ENCODE data around the gene SLC27A1.

DNA sequence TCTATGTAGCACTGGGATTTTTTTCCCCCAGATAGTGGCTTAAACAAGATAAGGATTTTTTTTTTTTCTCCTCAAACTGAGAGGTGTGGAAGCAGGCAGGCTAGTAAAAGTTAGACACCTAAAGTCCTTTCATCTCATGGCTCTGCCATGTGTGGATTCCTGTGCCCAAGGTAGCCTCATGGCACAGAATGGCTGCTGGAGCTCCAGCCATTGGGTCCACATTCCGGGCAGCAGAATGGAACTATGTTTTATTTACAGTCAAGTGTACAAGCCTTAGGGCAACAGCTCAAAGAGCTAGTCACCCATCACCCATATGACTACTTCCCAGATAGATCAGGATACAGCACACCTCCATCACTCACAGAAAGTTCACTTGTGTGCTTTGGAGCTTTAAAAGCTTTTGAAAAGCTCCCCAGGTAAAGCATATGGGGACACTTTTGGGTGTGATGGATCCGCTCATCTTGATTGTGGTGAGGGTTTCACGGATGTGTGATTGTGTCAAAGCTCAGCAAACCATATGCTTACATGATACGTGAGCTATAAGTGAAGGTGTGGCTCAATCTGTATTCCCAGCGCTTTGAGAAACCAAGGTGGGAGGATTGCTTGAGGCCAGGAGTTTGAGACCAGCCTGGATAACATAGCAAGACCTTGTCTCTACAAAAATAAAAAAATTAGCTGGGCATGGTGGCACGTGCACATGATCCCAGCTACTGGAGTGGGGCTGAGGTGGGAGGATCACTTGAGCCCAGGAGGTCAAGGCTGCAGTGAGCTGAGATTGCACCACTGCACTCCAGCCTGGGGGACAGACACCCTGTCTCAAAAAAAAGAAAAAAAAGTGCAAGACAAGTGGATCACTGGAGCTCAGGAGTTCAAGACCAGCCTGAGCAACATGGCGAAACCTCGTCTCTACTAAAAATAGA is 59.2 kb downstream of the SLC27A1 start:
- no peak for TF ChIP-seq EZH2 (IDR thresholded peaks at IDR 0.05; ENCODE audit: insufficient read depth, poor library complexity, severe bottlenecking)
- TF ChIP-seq EZH2phosphoT487 (IDR thresholded peaks at IDR 0.05; ENCODE audit: insufficient read depth, low read depth): no peak

Measured in GM23248 (cell line).